ENCODE results near the gene TP73. TPM values are rescaled to one million over a fixed set of nuclear protein-coding genes. Genes with fewer than 3 reads are reported as not detected.

Gene TP73
- total and polyA plus RNA-seq, 8 donors, result 0.11 to 0.51 (median 0.28) TPM

DNA sequence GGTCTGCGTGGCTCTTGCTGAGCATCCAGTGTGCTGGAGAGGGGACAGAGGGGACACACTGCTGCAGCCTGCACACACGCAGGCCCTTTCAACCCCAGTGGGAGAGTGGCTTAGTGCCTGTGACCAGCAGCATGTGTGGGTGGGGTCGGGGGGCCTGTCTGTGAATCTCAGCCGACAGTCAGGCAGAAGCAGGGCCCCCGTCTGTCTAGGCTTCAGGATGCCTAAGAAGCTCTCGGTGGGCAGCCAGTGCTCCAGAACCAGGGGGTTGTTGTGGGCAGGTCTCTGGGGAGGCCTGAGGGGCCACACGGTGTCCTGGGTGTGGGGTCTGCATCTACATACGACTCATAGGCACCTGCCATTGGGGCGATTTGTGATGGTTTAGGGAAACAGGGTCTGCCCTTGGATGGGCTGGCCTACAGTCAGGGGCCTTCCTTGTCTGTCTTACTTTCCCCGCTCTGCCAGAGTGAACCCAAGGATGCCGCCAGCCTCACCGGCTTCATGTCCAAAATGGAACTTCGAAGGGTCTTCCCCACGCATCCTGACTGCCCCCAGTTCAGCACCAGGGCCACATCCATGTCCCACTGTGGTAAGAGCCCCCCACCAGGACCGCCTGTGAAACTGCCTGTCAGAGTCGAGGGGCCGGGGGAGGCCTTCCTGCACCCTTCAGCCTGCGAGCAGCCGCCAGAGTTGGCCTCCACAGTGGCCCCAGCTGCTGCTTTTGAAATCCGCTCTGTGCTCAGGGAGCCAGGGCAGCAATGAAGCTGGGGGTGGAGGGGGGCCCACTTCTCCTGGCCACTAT is 101.5 kb downstream of the TP73 start:
- intact Hi-C loops (cut with DNase I), result no loop called here
- Histone ChIP-seq H3K4me1 (no peaks in the 10 kb centered on the region), H3K9me3 (no peaks in the 10 kb centered on the region), H3K4me3 (no peak overlapping the region), H3K27me3 (no peaks in the 10 kb centered on the region), H3K27ac (no peak overlapping the region), H3K36me3 (no peaks in the 10 kb centered on the region)
- DNase-seq (peak in 2 of 6 donors; percentile 49 to 54), FAIRE-seq (no peak), ATAC-seq (no peak)
- WGBS, 2 donors, result 69 to 83% methylated on average over 20 of the region's 20 CpGs
- TF ChIP-seq, protein P1, sequence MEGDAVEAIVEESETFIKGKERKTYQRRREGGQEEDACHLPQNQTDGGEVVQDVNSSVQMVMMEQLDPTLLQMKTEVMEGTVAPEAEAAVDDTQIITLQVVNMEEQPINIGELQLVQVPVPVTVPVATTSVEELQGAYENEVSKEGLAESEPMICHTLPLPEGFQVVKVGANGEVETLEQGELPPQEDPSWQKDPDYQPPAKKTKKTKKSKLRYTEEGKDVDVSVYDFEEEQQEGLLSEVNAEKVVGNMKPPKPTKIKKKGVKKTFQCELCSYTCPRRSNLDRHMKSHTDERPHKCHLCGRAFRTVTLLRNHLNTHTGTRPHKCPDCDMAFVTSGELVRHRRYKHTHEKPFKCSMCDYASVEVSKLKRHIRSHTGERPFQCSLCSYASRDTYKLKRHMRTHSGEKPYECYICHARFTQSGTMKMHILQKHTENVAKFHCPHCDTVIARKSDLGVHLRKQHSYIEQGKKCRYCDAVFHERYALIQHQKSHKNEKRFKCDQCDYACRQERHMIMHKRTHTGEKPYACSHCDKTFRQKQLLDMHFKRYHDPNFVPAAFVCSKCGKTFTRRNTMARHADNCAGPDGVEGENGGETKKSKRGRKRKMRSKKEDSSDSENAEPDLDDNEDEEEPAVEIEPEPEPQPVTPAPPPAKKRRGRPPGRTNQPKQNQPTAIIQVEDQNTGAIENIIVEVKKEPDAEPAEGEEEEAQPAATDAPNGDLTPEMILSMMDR (IDR thresholded peaks at IDR 0.05), result no peak

DNA sequence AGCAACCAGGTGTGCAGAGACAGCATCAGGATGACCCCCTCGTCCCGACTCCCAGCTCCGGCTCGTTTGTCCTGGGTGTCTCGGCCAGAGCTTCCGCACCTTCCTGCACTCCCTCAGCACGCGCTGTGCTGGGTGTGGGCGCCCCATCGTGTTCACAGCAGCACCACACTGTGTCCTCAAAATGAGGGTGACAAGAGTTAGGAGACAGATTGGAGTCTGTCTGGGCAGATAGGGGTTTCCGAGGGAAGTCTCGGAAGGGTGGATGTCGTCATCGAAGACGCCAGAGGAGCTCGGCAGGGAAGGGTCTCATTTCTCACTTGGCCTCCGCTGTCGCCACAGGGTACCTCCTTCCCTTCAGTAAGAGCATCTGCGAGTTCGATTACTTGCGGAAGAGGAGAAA is 104.1 kb downstream of the TP73 start:
- no peak for FAIRE-seq
- intact Hi-C loops (cut with DNase I), result no loop called here
- 69 to 77% methylated on average over 21 of the region's 21 CpGs for WGBS, 2 donors
- peak in 1 of 6 donors; percentile 43 for DNase-seq
- H3K4me1 ChIP-seq, result no peaks in the 10 kb centered on the region
- H3K27ac ChIP-seq, result no peak overlapping the region
- ATAC-seq, result no peak
- no peaks in the 10 kb centered on the region for H3K9me3 ChIP-seq
- H3K27me3 ChIP-seq, result no peaks in the 10 kb centered on the region
- TF ChIP-seq, protein P1 (IDR thresholded peaks at IDR 0.05), result no peak
- no peak overlapping the region for H3K4me3 ChIP-seq
- H3K36me3 ChIP-seq, result no peaks in the 10 kb centered on the region

DNA sequence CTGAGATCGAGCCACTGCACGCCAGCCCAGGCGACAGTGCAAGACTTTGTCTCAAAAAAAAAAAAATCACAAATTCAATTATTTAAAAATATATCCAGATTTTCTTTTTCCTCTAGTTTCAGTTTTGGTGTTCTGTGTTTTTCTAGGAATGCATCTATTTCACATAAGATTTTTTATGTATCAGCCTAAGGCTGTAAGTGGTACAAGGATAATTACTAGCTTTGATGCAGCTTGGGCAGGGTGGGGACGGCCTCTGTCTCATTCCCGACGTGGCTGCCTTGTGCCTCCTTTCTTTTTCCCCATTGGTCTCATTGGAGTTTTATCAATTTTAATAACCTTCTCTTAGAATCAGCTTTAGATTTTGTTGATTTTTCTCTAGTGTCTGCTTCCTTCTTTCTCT is 106.8 kb downstream of the TP73 start:
- FAIRE-seq, result no peak
- DNase-seq, result no peak
- intact Hi-C loops (cut with DNase I), result no loop called here
- no peaks in the 10 kb centered on the region for H3K4me1 ChIP-seq
- no peaks in the 10 kb centered on the region for H3K27me3 ChIP-seq
- H3K4me3 ChIP-seq, result no peak overlapping the region
- WGBS, 2 donors, result 78 to 86% methylated on average over 6 of the region's 6 CpGs
- TF ChIP-seq, protein P1 (IDR thresholded peaks at IDR 0.05), result no peak
- no peaks in the 10 kb centered on the region for H3K36me3 ChIP-seq
- H3K27ac ChIP-seq, result no peak overlapping the region
- ATAC-seq, result no peak
- no peaks in the 10 kb centered on the region for H3K9me3 ChIP-seq

DNA sequence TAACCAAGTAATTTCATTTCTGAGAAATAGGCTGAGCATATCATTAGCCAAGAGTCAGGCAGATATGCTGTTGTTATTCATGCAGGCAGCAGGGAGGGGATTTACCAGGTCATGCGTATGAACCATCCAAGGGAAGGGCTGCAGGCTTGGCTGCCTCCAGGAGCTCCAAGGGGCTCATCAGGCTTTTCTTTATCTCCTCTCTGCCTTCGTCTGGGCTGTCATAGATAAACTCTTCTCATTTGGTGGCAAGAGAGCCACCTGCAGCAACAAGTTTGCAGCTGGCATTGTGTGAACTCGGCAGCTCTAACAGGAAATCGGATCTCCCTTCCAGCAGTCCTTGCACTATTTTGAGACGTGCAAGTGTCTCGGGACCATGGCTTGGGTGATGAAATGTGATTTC is 107.5 kb downstream of the TP73 start:
- no peak for FAIRE-seq
- Histone ChIP-seq H3K36me3 (no peaks in the 10 kb centered on the region), H3K4me1 (no peaks in the 10 kb centered on the region), H3K9me3 (no peaks in the 10 kb centered on the region), H3K27me3 (no peaks in the 10 kb centered on the region), H3K4me3 (no peak overlapping the region), H3K27ac (no peak overlapping the region)
- 47 to 59% methylated on average over 6 of the region's 6 CpGs for WGBS, 2 donors
- no peak for DNase-seq
- no peak for ATAC-seq
- TF ChIP-seq, protein P1 (IDR thresholded peaks at IDR 0.05), result no peak
- intact Hi-C loops (cut with DNase I), result no loop called here

DNA sequence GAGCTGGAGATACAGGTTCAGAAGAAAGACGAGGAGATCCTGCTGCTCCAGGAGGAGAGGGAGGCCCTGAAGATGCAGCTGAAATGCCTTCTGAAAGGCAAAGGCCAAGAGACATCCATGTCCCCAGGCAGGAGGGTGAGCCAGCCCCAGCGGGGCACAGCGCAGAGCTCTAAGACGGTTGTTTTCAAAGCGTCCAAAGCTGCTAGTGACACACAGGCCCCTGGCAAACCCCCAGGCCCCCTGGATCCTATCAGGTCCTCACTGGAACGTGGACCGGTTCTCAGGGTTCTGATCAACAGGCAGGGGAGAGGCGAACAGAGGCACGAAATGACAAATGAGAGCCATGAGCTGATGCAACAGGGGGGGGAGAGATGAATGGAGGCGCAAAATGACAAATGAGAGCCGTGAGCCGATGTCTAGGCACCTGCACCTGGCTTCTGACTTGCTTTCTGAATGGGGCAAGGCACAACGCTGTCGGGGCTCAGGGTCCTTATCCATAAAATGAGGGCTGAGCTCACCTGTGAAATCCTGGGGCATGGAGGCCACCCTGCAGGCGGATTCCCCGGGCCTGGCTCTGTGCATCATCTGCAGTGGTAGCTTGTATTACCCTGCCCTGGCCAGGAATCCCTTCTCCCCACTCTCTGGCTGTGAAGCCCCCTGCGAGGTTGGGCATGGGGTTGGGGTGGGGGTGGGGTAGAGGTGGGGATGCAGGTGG is 109.1 kb downstream of the TP73 start:
- TF ChIP-seq, protein P1 (IDR thresholded peaks at IDR 0.05), result no peak
- H3K9me3 ChIP-seq, result no peaks in the 10 kb centered on the region
- no peaks in the 10 kb centered on the region for H3K36me3 ChIP-seq
- no peak overlapping the region for H3K27ac ChIP-seq
- no peak overlapping the region for H3K4me3 ChIP-seq
- FAIRE-seq, result no peak
- intact Hi-C loops (cut with DNase I), result no loop called here
- no peak for ATAC-seq
- 63 to 66% methylated on average over 17 of the region's 17 CpGs for WGBS, 2 donors
- no peaks in the 10 kb centered on the region for H3K4me1 ChIP-seq
- DNase-seq, result peak in 1 of 6 donors; percentile 32
- H3K27me3 ChIP-seq, result no peaks in the 10 kb centered on the region
